ENCODE results near the gene TTC39A.

Gene TTC39A

GRCh38 chr1:51296383-51297357 lies 33.7 kb downstream of the TTC39A start:
- peak; percentile 37 for DNase-seq

- DNase-seq = no peak
Measured at GRCh38 chr1:51295926-51296325, 34.4 kb downstream of the TTC39A start.

GRCh38 chr1:51294566-51295184 lies 35.7 kb downstream of the TTC39A start:
- no peak for DNase-seq

- no peak for DNase-seq
Measured at GRCh38 chr1:51293898-51294515, 36.4 kb downstream of the TTC39A start.

- DNase-seq = no peak
Measured at GRCh38 chr1:51290489-51290847, 39.9 kb downstream of the TTC39A start.

- DNase-seq = no peak
Measured at GRCh38 chr1:51289676-51290488, 40.5 kb downstream of the TTC39A start.

GRCh38 chr1:51288578-51288977 lies 41.8 kb downstream of the TTC39A start:
- DNase-seq = no peak

- no peak for DNase-seq
Measured at GRCh38 chr1:51287966-51288365, 42.4 kb downstream of the TTC39A start.

GRCh38 chr1:51285055-51285454 lies 45.3 kb downstream of the TTC39A start:
- DNase-seq = no peak

GRCh38 chr1:51284487-51284954 lies 45.8 kb downstream of the TTC39A start:
- DNase-seq = no peak

- no peak for DNase-seq
Measured at GRCh38 chr1:51283979-51284378, 46.4 kb downstream of the TTC39A start.

GRCh38 chr1:51282605-51283004 lies 47.8 kb downstream of the TTC39A start:
- DNase-seq = no peak

GRCh38 chr1:51281807-51282206 lies 48.6 kb downstream of the TTC39A start:
- DNase-seq = no peak

- no peak for DNase-seq
Measured at GRCh38 chr1:51280321-51280978, 49.9 kb downstream of the TTC39A start.

- no peak for DNase-seq
Measured at GRCh38 chr1:51276286-51276685, 54.1 kb downstream of the TTC39A start.

GRCh38 chr1:51274676-51275075 lies 55.7 kb downstream of the TTC39A start:
- DNase-seq = no peak

GRCh38 chr1:51272916-51273315 lies 57.4 kb downstream of the TTC39A start:
- no peak for DNase-seq

GRCh38 chr1:51270751-51271150 lies 59.6 kb downstream of the TTC39A start:
- no peak for DNase-seq

GRCh38 chr1:51268634-51269033 lies 61.7 kb downstream of the TTC39A start:
- DNase-seq = no peak

GRCh38 chr1:51266791-51267190 lies 63.6 kb downstream of the TTC39A start:
- DNase-seq = no peak

GRCh38 chr1:51266181-51266580 lies 64.2 kb downstream of the TTC39A start:
- DNase-seq = no peak

GRCh38 chr1:51265618-51266017 lies 64.7 kb downstream of the TTC39A start:
- DNase-seq = no peak
